Left renal cortex interstitium (tissue), 4 donors: Measurements from ENCODE around the gene ABHD12. TPM values are rescaled to one million over a fixed set of nuclear protein-coding genes. Genes with fewer than 3 reads are reported as not detected.
"Not testable (repeated sequence)": the region's sequence is repeated elsewhere in the genome, so short reads cannot be mapped to it uniquely, and the experiment has no call there.

Source experiments
- DNase-seq, 4 donors: peaks; one replicate each; pipeline ENCODE4 v3.0.0-alpha.2; 2013; ENCODE audit warnings: low read depth in 4 of 4, low spot score in 2 of 4, missing footprints in 1 of 4
- polyA plus RNA-seq, 4 donors: library from polyadenylated mRNA; unstranded; fragments of 120-200 nt; gene quantifications; one replicate each; pipeline ENCODE4 v1.2.1, GENCODE V29; 2013; ENCODE audit not compliant: insufficient read length in 4 of 4

ABHD12 gene
- polyA plus RNA-seq, 4 donors, result 47.3 to 61.4 (median 54.6) TPM

DNA sequence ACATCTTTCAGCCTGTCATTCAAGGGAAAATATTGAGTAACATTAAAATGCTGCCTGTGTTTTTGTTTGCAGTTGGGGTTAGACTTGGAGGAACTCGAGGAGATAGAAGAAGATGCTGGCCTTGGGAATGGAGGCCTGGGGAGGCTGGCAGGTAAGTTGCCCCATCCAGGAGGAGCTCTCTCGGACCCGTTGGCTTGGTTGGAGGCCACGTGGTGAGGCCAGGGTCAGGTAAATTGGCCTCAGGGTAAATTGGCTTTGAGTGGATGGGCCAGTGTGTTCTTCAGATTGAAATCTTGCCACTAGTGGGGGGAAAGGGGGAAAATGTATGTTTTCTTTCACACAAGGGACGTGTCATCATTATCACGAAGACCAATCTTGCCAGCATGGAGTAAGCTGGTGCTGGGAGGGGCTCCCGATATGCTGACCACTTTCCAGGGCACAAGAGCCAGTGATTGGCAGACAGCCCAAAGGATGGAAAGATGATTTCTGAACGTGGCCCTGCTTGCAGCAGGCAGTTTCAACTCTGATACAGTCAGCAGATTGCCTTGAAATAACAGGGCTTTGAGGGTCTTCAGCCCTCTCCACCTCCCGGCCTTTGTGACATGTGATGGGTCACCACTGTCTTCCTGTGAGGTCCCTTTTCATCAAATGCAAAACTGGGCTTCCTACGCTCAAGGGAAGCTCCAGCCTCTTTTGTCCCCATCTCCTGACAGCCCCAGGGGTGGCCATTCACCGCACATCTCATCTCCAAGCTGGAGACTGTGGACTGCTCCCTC is 121.4 kb downstream of the ABHD12 start:
- no peak for DNase-seq

GRCh38 chr20:25260770-25261437 is 129.7 kb downstream of the ABHD12 start:
- DNase-seq, result not testable (repeated sequence)

GRCh38 chr20:25259788-25260254 is 130.8 kb downstream of the ABHD12 start:
- no peak for DNase-seq

DNA sequence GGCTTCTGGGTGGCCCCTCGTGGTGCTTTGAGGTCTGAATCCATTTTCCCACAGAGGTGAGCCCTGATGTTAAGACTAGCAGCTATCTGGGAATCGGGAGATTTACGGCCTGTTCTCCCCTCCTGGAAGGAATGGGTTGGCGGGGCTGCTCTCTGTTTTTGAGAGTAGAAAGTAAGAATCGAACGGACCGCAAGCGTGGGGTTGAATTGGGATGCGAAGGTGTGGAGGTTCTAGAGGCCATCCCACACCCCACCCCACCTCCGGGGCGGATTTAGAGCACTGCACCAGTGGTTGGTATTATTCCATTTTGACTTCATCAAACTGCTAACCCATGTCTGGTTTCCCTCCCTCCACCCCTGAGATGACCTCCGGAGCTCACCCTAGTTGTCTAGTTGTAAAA is 131.3 kb downstream of the ABHD12 start:
- DNase-seq, result no peak

DNA sequence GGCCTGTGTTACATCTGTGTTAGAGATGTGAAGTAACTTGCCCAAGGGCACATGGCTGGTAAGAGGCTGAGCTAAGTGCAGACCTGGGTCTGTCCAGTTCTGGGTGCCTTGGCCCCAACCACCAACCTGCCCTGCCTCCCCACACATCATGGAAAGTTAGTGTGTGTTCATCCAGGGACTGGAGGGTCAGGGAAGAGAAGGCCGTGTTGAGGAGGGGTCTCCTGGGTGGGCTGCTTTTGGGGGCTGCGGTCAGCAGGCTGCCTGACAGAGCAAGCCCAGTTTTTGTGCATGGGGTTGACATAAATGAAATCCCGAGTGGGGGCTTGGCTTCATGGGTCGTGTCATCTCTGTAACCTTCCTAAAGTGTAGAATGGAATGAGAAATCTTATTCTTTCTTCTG is 131.8 kb downstream of the ABHD12 start:
- DNase-seq, result no peak

DNA sequence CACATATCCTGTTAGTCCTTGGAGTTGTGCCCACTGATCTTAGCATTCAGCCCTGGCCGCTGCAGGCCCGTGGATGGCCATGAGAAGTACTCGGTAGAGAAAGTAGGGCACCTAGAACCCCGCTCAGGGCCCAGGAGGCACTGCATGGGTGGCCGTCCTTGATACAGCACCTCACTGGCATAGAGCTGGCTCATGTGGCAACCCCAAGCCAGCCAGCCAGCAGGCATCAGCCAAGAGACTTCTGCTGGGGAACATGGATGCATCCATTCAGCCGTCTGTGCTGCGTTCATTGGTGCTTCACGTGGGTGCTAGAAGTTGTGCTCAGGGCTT is 132.2 kb downstream of the ABHD12 start:
- no peak for DNase-seq

- no peak for DNase-seq
Measured at GRCh38 chr20:25257756-25258475, 132.7 kb downstream of the ABHD12 start.

GRCh38 chr20:25257130-25257529 is 133.5 kb downstream of the ABHD12 start:
- DNase-seq, result no peak

DNA sequence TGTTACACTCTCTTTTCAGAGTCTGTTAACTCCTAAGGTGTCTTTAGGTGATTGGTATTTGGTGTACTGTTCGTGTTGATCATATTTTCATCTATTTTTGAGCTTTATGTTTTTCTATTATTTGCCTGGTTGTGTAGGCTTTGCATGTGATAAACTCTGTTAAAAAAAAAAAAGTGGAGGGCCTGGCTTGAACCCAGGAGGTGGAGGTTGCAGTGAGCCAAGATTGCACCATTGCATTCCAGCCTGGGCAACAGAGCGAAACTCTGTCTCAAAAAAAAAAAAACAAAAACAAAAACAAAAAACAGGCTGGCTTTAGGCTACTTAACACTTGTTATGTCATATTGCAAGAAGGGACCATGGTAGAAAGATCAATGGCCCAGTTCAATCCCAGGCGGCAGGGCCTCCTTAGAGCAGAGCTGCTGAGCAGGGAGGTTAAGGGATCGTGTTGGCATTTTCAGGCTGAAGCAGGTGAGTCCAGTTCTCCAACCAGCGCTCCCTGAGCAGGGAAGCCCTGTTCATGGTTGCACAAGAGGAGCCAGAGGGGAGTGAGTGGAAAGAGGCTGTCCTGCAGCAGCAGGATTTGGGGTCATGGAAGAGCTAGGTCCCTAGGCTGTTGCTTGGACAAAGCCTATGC is 134.3 kb downstream of the ABHD12 start:
- DNase-seq, result no peak

DNA sequence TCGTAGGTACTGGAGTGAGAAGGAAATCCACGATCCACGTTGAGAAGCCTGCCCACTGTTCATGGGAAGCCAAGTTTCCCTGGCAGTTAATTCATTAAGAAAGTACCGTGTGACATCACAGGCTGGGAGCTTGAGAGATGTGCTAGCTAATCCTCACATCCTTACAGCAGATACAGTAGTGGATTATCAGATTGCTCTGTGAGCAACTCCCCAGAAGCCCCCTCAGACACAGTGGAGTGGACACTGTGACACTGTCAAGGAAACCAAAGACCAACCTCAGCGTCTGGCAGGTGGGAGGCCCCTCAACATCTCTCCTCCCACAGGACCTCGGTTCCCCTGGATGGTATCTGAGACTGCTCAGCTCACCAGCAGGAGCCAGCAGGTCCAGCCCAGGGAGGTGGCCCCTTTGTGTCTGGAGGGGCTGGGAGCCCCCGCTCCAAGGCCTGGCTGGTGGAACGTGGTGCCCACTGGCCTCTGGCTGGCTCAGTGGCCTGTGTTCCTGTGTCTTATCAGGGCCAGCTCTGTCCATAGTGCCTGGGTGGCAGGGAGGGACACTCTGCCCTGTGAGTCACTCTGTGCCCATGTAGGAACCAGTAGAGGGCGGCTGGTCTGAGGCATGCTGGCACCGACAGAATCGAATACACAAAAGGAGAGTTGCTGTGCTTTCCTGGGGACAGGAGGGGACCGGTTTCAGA is 135.5 kb downstream of the ABHD12 start:
- no peak for DNase-seq

GRCh38 chr20:25254571-25254970 is 136.1 kb downstream of the ABHD12 start:
- no peak for DNase-seq

GRCh38 chr20:25253606-25254275 is 136.9 kb downstream of the ABHD12 start:
- DNase-seq, result no peak

DNA sequence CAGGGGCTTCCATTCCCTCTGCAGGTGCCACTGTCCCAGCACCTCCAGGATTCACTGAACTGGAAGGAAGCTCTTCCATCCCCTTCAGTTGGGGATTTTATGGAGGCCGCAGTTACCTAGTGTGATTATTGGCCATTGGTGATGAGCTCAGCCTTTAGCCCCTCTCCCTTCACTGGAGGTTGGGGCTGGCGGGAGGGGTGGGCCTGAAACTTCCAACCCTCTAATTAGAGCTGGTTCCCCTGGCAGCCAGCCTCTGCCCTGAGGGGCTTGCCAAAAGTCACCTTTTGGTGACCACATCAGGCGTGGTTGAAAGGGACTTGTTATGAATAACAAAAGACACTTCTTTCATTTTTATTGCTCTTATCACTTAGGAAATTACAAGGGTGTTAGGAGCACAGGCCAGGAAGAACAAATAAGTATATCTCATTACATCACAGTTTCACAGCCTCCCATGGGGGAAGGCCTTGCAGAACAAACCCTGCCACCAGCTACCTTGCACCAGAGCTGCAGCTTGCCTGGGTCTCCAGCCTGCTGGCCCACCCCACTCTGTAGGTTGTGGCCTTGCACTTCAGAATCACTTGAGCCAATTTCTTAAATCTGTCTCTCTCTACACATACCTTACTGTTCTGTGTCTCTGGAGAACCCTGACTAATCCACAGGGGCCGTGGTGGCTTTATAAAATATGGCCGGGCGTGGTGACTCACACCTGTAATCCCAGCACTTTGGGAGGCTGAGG is 137.8 kb downstream of the ABHD12 start:
- DNase-seq, result no peak

DNA sequence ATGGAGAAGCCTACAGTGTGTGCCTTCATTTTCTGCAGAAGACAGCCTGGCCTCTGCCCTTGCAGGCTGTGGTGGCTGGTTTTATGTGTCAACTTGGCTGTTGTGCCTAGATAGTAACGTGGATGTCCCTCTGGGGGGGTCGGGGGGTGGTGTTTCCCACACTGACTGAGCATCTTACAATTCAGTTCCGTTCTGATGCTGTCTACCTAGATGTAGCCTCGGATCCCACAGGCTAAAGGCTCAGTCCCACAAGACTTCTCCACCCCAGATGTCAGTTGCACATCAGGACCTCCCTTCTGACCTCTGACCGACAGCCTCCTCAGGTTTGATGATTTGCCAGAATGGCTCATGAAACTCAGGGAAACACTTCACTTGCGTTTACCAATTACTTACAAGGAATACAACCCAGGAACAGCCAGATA is 138.4 kb downstream of the ABHD12 start:
- DNase-seq, result no peak

- DNase-seq, result no peak
Measured at GRCh38 chr20:25251558-25251957, 139.1 kb downstream of the ABHD12 start.

DNA sequence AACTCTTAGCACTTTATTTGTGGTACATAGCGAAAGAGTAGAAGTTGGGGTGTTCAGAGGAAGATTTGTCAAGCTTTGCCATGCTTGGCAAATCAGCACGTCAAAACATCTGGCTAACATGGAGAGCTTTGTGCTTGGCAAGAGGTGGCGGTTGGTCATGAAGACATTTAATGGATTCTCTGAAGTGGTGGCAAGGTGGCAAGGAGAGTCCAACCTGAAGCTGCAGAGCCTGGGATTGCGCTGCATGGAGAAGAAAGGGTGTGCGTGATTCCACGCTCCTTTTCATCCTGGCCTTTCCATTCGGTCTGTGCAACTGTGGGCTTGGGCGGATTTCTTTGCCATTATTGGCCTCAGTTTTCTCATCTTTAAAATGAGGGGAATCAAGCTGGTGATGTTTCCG is 139.6 kb downstream of the ABHD12 start:
- DNase-seq, result no peak

- DNase-seq, result no peak
Measured at GRCh38 chr20:25250508-25250907, 140.1 kb downstream of the ABHD12 start.
